ENCODE measurements around the gene RARRES2. TPM values are rescaled to one million over a fixed set of nuclear protein-coding genes. Genes with fewer than 3 reads are reported as not detected.
A peak's percentile ranks its signal among the peaks of the same experiment; 100 is the strongest.

RARRES2 gene
- total RNA-seq, 1 experiment from 2014 or later: 60.9 TPM

DNA sequence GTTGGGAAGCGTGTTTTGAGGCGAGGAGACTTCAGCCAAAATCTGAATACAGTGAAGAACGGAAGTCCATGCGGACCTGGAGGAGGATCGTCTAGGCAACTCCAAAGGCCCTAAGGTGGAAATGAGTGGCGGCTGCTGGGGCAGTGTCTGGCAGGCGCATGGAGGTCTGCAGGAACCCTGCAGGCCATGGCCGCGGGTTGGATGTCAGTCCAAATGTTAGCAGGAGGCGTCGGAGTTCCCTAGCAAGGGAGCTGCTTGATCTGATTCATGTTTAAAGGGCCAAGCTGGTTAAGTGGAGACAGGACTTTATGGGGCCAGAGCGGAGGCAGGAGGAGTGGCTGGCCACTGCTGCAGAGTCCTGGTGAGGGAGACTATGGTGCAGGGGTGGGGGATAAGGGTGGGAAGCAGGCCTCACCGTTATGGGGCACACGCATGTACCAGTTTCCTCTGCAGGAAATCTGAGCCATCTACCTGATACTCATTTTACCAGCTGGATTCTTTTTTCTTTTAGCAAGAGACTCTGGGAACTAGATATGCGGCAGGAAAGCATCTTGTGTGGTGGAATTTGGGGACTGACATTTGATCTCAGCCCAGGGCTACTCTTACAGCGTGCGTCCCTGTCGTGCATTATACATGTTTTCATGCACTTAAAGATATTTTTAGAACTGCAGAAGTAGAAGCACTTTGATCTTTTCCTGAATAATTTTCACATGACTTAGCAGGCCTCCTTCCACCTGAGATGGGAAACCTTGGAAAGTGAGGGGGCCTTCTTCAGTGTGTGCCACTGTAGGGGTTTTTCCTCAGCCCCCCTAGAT, 20.6 kb upstream of the RARRES2 start:
- Histone ChIP-seq H3K4me1 (ENCODE audit: insufficient read depth, low read length) (0 out of 2 replicates have a peak, but pooled peaks cover 3% of the 10 kb centered on the region), H3K9me3 (ENCODE audit: control insufficient read depth, low read depth, low read length) (no peaks in the 10 kb centered on the region), H4K91ac (ENCODE audit: insufficient read length, low read depth, low read length) (no peak overlapping the region), H3K27me3 (ENCODE audit: insufficient read depth, low read length) (no peaks in the 10 kb centered on the region), H4K8ac (replicated peaks; ENCODE audit: insufficient read length, low read depth, low read length) (no peak overlapping the region), H3K79me2 (ENCODE audit: insufficient read depth, low read length) (no peaks in the 10 kb centered on the region), H3K9ac (ENCODE audit: extremely low read depth, insufficient read length, low read length) (no peak overlapping the region), H3K4ac (ENCODE audit: low read depth, low read length) (no peak overlapping the region), H4K5ac (ENCODE audit: insufficient read length, low read depth, low read length) (no peak overlapping the region), H3K23me2 (ENCODE audit: insufficient read length, low read depth, low read length, poor library complexity, severe bottlenecking) (no peaks in the 10 kb centered on the region), H2AK5ac (ENCODE audit: insufficient read length, low read length) (no peak overlapping the region), H3K56ac (ENCODE audit: insufficient read length, low read depth, low read length) (no peak overlapping the region), H3T11ph (ENCODE audit: low read length) (no peak overlapping the region), H3K23ac (ENCODE audit: insufficient read length, low read depth, low read length) (no peak overlapping the region), H2AFZ (ENCODE audit: low read length) (no peak overlapping the region), H4K20me1 (ENCODE audit: control insufficient read depth, insufficient read depth, insufficient read length) (no peaks in the 10 kb centered on the region), H3K14ac (ENCODE audit: insufficient read depth, low read length) (peak overlapping the region; percentile 30; the same call in 1 of the 2 replicates), H2BK12ac (ENCODE audit: insufficient read length, low read depth, low read length) (no peak overlapping the region), H3K27ac (ENCODE audit: insufficient read length, low read depth, low read length) (no peak overlapping the region), H2BK120ac (ENCODE audit: low read depth, low read length, poor library complexity, severe bottlenecking) (no peak overlapping the region), H3K79me1 (ENCODE audit: insufficient read depth, low read depth, low read length, poor library complexity, severe bottlenecking) (no peaks in the 10 kb centered on the region), H3K18ac (ENCODE audit: insufficient read length, low read depth, low read length) (no peak overlapping the region), H3K4me2 (ENCODE audit: insufficient read depth, insufficient read length, low read length) (no peak overlapping the region), H2BK15ac (ENCODE audit: low read depth, low read length) (no peak overlapping the region), H2BK20ac (ENCODE audit: low read depth, low read length, poor library complexity, severe bottlenecking) (no peak overlapping the region), H2BK5ac (ENCODE audit: insufficient read length, low read length) (no peak overlapping the region)
- H3K9me3 Mint-ChIP-seq: peaks cover 4 to 7% of the 10 kb centered on the region in 2 experiments; a peak in 3 of 5 replicates
- DNase-seq: no peak
- peak overlapping the region; percentile 14 to 77 (median 20); a peak in 5 of 7 replicates for H3K27ac Mint-ChIP-seq
- H3K4me1 Mint-ChIP-seq: peaks cover 42 to 50% of the 10 kb centered on the region in 2 experiments
- no CpG with 5 or more reads among the region's 18 CpGs for WGBS (ENCODE audit: extremely low coverage, insufficient read length, low lambda C conversion rate)
- TF ChIP-seq CTCF (conservative IDR thresholded peaks at IDR 0.05): no peak
- H3K27me3 Mint-ChIP-seq (ENCODE audit: low read depth): peaks cover 1% of the 10 kb centered on the region
- peak overlapping the region in 1 of 2 experiments; percentile 20; a peak in 1 of 5 replicates for H3K4me3 Mint-ChIP-seq
- peaks cover 0 to 4% (median 0%) of the 10 kb centered on the region in 3 experiments; a peak in 1 of 7 replicates for H3K36me3 Mint-ChIP-seq (ENCODE audit: insufficient read depth in 1 of 3, low read depth in 3 of 3)
